NT2/D1 (cell line): ENCODE data around the gene HNF1A.

Source experiments
- SUZ12 ChIP-seq: IDR thresholded peaks from 2 replicates; pipeline ENCODE4 v1.6.1; 2011; ENCODE audit not compliant: insufficient read length, insufficient read depth; ENCODE audit errors: extremely low read depth
- YY1 ChIP-seq: IDR thresholded peaks from 2 replicates; pipeline ENCODE4 v1.6.1; 2011; ENCODE audit not compliant: insufficient read length, insufficient read depth
- ZNF274 ChIP-seq: IDR thresholded peaks from 2 replicates; pipeline ENCODE4 v1.6.1; 2011; ENCODE audit warnings: mild to moderate bottlenecking, low read depth, low read length

DNA sequence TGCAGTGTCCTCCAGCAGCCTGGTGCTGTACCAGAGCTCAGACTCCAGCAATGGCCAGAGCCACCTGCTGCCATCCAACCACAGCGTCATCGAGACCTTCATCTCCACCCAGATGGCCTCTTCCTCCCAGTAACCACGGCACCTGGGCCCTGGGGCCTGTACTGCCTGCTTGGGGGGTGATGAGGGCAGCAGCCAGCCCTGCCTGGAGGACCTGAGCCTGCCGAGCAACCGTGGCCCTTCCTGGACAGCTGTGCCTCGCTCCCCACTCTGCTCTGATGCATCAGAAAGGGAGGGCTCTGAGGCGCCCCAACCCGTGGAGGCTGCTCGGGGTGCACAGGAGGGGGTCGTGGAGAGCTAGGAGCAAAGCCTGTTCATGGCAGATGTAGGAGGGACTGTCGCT, 22.7 kb downstream of the HNF1A start:
- TF ChIP-seq YY1, result no peak
- TF ChIP-seq ZNF274, result no peak
- TF ChIP-seq SUZ12, result no peak
